COLO829 (cell line): ENCODE results near the gene RPUSD1.
"Not testable (repeated sequence)": the region's sequence is repeated elsewhere in the genome, so short reads cannot be mapped to it uniquely, and the experiment has no call there.

Experiments used
- DNase-seq: peaks from one replicate; pipeline ENCODE4 v3.0.0; 2012; ENCODE audit warnings: low spot score

Gene RPUSD1, protein sequence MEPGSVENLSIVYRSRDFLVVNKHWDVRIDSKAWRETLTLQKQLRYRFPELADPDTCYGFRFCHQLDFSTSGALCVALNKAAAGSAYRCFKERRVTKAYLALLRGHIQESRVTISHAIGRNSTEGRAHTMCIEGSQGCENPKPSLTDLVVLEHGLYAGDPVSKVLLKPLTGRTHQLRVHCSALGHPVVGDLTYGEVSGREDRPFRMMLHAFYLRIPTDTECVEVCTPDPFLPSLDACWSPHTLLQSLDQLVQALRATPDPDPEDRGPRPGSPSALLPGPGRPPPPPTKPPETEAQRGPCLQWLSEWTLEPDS

DNA sequence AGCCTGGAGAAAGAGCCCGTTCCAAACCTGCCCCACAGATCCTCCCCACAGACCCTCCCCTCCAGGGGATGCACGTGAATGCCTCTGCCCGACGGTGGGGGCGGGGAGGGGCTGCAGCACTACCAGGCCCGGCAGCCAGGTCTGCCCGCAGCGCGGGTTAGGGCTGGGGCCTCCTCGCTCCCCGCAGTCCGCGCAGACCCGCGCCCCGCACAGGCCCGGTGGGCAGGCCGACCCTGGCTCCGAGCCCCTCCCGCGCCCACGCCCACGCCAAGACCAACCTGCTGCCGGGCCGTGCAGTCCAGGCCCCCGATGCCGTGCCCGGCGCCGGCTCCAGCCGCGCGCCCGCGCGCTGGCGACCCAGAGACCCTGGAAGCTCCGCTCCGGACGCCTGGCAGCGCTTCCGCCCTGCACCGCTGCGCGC lies at the start of gene RPUSD1:
Gene RPUSD1, minus strand, starts transcription at position 404 of the 421 bp plus-strand sequence. CDS start 644 bp downstream, outside the sequence.
- DNase-seq: no peak

DNA sequence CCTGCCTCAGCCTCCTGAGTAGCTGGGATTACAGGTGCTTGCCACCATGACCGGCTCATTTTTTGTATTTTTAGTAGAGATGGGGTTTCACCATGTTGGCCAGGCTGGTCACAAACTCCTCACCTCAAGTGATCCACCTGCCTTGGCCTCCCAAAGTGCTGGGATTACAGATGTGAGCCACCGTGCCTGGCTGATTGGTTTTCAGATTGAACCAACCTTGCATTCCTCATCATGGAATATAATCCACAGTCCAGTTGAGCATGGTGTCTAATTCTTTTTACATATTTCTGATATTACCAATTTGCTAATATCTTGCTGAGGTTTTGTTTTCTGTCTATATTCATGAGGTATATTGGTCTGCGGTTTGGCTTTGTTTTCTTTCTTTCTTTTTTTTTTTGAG lies 48.6 kb upstream of the RPUSD1 start:
- not testable (repeated sequence) for DNase-seq

DNA sequence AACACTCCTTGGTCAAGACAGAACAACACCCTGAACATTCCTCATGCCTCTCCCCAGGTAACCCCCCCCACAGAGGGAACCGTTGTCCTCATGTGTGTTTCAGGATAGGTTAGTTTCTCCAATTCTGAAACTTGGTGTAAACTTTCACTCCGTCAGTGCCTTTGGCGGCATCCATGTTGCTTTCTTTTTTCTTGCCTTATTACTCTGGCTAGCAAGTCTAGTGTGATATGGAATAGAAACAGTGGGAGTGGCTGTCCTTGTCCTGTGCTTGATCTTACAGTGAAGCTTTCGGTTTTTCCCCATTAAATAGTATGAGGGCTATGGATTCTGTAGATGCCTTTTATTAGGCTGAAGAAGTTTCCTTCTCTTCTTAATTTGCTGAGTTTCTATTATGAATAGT lies 48.0 kb upstream of the RPUSD1 start:
- DNase-seq: no peak

DNA sequence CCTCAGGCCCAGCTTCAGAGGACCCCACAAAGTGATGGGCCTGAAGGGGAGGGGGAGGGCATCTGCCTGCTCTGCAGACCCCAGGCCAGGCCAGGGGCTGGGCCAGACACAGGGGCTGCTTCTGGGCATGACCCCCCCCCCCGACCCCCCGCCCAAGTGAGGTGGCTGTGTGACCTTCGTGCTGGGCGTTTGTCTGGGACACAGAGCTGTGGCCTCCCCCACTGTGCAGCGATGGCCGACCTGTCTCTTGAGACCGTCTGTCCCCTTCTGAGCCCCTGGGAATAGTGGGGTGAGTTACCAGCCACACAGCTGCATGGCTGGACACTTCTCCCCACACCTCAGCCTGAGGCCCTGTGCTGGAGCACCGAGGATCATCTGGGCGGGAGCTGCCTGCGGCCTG lies 47.2 kb upstream of the RPUSD1 start:
- DNase-seq: no peak

DNA sequence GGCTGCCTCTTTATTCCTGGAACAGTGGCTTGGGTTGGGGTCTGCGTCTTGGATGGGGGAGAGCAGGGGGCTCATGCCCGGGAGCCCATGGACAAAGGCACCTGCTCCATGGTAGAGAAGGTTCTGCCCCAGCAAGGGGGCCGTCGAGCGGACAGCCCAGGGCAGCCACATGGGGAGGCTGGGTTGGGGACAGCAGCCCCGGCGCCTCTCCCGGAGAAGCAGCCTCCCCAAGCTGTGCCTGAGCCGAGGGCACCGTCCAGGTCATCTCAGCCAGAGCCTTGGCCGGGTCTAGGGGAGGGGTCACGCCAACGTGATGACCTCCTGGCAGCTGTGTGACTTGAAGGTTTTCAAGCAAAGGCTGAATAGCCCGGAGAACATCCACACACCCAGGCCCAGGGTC lies 45.2 kb upstream of the RPUSD1 start:
- DNase-seq: no peak

DNA sequence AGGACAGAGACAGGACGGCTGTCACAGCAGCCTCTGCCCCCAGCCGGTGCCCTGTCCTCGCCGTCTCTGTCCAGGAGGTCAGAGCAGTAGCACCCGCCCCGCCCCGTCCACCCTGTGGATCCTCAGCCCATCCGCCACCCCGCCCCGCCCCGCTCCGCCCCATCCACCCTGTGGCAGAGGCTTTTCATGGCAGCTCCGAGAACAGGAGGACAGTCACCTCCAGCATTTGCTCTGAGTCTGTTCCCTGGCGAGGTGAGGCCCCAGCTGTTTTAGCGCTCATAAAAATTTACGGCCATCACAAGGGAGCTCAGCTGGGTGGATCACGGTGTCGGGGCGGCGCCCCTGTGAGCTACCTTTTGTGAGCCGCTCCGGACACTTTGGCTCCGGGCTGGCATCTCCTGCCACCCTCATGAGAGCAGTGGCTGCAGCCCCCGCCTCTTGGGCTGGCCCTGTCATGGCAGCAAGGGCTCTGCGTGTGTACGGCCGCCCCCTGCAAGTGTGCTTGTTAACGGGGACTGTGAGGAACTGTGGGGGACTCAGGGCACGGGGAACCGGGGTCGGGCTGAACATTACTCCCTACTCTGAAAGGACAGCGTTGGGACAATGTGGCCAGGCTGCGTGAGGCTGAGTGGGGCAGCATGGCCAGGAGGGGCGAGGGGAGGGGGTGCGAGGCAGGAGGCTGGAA lies 44.6 kb upstream of the RPUSD1 start:
- no peak for DNase-seq

DNA sequence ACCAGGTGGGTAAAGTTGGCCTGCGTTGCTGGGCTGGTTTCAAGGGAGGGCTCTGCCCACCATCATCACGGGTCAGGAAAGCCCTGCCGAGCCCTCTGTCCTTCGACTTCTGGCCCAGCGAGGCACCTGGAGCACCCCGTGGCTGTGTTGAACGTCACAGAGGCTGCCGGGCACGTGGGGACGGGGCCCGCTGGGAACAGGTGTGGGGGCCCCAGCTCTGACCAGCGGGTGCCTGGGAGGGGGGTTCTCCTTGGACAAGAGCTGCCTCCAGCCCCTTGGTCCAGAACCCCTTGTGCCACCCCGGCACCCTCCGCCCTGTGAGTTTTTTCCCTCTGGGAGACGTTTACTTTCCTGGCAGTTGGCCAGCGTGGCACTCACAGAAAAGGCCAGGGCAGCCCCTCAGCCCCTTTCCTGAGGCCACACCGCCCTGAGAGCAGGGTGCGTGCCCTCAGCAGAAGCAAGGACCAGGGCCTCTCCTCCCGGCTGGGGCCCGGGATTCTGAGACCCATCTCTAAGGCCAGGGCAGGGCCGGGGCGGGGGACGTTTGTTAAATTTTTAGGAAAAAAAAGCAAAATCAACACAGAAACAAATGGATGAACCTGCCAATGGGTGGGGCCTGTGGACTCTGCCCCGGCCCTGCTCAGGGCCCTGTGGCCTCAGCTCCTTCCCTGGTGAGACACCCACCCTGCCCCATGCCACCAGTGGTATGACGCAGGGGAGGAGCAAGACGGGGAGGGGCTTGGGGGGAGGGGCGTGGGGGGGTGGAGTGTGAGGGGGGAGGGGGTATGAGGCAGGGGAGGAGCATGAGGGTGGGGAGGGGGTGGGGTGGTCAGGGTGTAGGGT lies 43.6 kb upstream of the RPUSD1 start:
- DNase-seq: no peak

DNA sequence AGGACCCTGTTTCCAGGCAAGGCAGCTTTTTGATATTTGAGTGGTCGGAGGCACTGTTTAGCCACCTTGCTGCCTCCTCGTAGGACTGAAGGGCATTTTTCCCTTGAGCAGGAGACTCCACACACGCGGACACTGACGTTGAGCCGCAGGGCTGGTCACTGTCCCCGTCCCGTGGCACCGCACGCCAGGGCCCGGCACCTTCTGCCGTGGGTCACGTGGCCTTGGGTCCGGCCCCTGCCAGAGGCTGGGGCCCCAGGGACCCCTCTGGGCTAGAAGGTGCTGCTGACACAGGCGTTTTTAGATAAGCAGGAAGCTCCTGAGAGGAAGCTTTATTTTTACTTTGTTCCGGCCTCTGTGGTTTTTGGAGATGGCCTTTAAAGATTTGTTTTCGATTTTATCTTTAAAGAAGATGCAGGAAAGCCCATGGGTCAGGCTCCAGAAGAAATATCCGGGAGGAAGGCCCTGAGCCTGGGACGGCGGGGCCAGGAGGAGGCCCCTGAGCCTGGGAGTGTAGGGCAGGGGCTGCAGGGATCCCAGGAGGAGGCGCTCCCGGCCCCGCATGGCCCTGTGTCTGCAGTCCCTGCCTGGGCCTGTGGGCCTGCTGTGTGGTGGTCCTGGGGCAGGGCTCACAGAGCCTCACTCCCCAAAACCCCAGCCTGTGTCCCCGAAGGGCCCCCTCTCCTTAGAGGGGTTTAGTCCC lies 42.8 kb upstream of the RPUSD1 start:
- DNase-seq: no peak

DNA sequence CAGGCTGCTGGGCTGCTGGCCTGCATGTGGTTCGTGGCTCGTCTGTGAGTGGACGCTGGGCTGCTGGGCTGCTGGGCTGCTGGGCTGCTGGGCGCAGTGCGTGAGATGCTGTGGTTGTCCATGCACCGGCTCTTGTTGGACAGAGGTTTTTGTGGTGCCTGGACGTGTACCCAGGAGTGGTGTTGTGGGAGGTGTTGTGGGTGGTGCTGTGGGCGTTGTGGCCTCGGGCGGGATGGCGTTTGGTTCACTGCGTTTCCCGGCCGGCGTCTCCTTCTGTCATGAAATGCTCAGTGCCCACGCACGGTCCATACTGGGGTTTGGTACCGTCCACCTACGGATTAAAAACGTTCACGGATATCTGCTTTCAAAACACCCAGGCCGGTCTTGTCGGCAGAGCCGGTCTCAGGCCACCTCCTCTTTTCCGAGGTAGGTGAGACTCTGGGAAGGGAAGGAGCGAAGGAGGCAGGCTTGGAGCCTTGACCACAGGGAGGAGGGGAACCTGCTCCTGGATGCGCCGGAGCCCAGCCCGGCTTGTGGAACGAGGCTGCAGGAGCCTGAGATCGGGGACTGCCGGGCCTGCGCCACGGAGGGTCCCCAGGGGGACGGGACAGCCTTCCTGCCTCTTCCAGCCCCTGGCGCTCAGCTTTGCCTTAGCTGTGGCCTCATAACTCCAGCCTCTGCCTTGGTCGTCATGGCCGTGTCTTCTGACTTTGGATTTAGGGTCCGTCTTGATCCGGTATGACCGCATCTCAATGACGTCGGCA lies 42.1 kb upstream of the RPUSD1 start:
- no peak for DNase-seq

DNA sequence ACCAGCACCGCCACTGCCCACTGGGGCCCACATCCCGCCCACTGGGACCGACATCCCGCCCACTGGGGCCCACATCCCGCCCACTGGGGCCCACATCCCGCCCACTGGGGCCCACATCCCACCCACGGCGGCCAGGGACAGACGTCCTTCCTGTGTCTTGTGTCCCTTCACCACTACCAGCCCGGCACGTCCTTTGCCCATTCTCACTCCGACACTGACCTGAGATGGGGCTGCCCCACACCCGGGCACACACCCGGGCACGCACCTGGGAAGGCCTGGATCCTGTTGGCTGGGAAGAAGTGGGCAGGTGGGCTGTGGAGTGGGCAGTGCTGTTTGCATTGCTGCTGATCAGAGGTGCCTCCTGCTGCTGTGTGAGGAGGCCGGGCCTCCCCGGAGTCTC lies 40.7 kb upstream of the RPUSD1 start:
- no peak for DNase-seq

DNA sequence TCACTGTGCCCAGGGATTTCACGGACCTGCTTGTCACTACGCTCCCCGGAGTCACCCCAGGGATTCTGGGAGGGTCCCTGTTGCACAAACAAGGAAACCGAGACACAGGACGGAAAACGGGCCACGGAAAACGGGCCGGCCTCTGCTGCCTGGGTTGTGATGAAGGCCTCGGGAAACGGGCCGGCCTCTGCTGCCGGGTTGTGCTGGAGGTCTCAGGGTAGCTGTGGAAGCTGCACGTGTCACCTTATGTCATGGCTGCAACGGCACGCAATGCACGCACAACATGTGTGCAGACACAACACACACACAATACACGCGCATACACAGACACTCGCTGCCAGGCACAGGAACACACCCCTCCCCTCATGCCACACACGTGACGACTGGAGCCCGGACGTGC lies 39.3 kb upstream of the RPUSD1 start:
- DNase-seq: no peak

DNA sequence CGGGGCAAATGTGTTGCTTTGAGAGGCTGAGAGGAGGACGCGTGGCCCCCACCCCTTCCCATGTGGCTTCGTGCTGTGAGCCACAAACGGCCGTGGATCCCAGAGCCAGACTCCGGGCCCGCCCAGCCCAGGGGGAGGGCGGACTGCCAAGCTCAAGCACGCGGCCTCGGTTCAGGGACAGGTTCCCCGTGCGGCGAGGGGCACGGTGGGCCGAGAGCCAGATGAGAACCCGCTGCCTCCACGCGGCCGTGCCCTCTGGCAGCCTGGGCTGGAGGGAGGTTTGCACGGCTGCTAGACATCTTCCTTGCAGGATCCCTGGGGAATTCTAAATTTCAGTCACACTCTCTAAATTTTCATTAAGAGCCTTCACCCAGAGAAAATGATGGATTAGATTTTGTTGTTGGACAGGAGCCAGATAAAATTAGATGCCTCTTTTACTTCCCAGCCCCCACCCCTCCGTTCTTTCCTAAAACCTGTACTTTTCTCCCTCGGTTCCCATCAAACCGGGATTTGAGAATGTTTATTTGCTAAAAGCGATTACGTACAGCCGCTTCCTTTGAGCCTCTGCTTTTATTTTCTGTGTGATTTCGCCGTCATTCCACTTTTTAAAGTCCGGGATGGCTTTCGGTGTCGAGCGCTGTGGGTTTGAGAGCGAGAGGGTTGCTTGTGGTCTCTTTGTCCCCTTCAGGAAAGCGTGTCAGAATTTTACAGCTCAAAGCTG lies 37.3 kb upstream of the RPUSD1 start:
- DNase-seq: no peak

DNA sequence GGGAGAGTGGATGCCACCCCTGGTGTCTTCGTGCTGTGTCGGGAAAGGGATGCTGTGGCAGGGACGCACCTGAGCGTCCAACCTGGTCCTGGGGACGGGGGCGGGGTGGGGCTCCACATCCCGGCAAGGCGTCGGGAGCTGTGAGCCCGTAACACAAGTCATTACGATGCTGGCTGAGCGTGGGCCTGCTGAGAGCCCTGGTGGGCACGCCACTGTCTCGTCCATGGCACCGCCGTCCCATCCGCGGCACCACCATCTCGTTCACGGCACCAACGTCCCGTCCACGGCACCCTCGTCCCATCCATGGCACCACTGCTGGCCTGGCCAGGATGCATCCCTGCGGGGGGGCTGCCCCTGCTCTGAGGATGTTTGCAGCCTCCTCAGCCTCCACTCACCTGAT lies 36.4 kb upstream of the RPUSD1 start:
- no peak for DNase-seq

DNA sequence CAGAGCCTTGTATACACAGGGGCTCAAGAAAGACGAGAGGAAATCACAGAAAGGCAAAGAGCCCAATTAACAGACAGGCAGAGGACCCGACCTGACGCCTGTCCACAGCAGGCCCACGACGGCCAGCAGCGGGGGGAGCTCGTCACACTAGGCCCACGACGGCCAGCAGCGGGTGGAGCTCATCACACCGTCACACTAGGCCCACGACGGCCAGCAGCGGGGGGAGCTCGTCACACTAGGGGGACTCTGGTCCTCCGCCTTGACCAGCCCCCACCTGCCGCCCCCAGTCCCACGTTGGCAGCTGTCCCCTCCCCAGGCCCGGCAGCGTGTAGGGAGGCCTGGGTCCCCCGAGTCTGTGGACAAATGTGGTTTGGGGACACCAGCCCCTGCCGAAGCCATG lies 36.0 kb upstream of the RPUSD1 start:
- DNase-seq: no peak

DNA sequence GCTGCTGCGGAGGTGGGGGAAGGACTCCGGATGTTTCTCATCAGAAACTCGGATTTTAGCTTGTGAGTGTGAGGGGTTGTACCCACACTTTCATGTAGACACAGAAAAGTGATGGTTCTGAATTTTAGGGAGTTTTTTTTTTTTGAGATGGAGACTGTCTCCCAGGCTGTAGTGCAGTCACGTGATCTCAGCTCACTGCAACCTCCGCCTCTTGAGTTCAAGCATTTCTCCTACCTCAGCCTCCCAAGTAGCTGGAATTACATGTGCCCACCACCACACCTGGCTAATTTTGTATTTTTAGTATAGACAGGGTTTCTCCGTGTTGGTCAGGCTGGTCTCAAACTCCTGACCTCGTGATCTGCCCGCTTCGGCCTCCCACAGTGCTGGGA lies 34.7 kb upstream of the RPUSD1 start:
- no peak for DNase-seq

DNA sequence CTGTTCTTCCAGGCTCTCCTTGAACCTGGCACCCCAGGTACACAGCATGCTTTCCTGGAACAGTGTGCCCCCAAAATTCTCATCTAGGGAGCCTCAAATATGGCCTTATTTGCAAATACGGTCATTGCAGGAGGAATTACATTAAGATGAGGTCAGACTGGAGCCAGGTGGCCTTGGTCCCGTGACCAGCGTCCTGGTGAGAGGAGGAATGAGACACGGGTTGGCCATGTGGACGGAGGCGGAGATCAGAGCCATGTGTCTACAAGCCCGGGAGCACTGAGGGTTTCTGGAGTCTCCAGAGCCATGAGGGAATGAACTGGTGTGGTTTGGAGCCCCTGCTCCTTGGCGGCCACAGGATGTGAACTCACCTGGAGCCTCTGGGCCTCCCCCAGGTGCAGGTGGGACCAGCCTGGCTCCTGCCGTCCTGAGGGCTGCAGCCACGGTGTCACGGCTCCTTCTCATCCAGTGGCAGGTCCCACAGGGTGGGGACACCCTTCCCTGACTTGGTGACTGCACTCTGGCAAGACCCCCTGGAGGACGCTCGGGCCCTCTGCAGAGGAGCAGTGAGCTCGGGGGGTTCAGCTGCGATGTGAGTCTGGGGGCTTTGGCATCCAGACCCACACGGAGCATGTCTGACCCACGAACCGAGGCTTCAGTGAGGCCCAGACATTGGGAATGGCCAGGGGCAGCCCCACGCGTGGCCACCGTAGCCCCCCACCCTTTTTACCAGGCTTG lies 34.2 kb upstream of the RPUSD1 start:
- no peak for DNase-seq

DNA sequence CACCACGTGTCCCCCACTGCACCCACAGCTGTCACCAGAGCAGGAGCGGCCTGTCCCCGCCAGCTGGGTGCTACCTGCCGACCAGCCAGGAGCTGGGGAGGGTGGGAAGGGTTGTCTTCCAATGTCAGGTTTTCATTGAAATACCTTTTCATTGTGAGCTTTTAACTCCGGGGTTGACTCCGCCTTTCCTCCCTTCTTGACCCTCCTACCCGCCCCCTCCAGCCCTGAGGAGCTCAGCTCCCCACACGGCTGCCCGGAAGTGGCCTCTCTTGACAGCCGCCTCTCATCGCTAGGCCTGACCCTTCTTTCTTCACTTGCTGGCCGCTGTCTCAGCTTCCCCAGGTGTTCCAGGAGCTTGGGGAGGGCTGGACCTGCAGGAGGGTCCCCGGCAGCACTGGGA lies 33.6 kb upstream of the RPUSD1 start:
- no peak for DNase-seq

DNA sequence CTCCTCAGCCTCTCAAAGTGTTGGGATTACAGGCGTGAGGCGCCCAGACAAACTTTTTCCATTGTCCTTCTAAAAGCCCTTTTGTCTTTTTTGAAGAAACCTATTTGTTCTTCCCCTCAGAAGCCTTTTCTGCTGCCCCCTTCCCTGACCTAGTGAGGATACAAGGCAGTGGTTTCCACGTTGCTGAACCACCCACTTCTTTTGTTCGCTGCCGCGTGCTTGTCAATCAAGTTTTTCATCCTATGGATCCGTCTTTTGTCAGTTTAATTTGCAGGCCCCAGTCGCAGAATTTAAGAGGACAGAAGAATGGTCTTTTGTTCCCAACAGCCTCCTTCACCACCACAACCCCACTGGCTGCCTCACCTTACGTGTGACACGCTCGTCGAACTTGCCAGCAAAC lies 32.6 kb upstream of the RPUSD1 start:
- DNase-seq: no peak

DNA sequence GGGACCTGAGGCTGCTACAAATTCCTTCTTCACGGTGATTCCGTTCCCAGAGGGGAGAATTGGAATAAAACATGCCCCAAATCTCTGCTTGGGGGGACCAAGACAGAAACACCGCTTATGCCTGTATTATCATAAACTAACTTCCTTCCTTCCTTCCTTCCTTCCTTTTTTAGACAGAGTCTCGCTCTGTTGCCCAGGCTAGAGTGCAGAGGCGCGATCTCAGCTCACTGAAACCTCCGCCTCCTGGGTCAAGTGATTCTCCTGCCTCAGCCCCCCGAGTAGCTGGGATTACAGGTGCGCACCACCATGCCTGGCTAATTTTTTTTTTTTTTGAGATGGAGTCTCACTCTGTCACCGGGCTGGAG lies 31.8 kb upstream of the RPUSD1 start:
- DNase-seq: not testable (repeated sequence)

DNA sequence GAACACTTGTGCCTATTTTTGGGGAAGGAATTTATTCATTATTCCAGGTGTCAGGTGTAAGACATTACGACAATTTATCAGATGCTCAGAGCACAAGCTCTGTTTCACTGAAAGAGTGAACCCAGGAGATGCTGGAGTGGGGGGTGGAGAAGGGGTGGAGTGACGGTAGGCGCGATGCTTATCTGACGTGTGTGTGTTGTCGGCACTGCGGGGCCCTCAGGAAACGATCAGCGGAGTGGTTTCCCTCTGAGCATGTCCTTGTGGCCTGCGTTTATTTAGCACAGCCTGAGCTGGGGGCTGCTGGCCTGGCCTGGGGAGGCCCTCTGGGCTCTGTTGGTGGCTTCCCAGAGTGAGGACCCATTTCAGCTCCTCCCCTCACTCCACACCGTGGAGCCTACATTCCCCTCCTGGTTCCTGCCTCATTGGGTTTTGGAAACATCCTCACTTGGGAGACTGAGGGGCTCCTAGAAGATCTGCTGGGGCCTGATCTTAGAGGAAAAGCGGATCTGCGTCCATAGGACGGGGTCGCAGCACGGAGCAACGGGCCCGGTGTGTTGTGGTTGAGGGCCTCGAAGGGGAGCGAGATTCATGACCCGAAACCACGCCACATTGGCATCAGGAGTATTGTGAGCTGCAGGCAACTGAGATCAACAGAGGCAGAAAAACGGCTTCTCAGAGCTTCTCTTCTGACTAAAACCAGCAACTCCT lies 31.3 kb upstream of the RPUSD1 start:
- no peak for DNase-seq
